Lower leg skin (tissue), 3 donors: ENCODE data around the gene MPL.

Experiments used
- POLR2A ChIP-seq, 2 donors: fragments of 450-650 bp; IDR thresholded peaks; one replicate each; pipeline ENCODE4 v1.6.1; 2016 to 2017; ENCODE audit warnings: antibody characterized with exemption in 2 of 2, mild to moderate bottlenecking in 1 of 2, moderate library complexity in 1 of 2
- TF ChIP-seq, protein P1 (sequence below), 3 donors: fragments of 450-650 bp; IDR thresholded peaks; one replicate each; pipeline ENCODE4 v1.5.1; 2016; ENCODE audit warnings: antibody characterized with exemption in 3 of 3, mild to moderate bottlenecking in 3 of 3, moderate library complexity in 2 of 3

DNA sequence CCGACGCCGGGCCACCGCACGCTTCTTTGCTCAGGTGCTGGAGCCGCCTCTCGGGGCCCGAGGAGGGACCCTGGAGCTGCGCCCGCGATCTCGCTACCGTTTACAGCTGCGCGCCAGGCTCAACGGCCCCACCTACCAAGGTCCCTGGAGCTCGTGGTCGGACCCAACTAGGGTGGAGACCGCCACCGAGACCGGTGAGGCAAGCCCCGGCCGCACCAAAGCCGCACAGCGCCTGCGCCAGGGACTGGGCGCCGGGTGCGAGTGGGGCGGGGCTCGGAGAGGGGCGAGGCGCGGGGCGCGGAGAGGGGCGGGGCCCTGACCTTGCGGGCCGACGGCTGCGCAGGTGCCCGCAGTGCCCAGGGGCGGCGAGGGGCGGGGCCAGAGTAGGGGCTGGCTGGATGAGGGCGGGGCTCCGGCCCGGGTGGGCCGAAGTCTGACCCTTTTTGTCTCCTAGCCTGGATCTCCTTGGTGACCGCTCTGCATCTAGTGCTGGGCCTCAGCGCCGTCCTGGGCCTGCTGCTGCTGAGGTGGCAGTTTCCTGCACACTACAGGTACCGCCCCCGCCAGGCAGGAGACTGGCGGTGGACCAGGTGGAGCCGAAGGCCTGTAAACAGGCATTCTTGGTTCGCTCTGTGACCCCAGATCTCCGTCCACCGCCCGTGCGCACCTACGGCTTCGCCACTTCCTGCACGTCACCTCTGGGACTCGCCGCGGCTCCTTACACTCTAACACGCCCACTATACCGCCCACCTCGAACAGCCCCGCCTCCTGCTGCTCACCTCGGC is 11.4 kb downstream of the MPL start:
- TF ChIP-seq, protein P1, sequence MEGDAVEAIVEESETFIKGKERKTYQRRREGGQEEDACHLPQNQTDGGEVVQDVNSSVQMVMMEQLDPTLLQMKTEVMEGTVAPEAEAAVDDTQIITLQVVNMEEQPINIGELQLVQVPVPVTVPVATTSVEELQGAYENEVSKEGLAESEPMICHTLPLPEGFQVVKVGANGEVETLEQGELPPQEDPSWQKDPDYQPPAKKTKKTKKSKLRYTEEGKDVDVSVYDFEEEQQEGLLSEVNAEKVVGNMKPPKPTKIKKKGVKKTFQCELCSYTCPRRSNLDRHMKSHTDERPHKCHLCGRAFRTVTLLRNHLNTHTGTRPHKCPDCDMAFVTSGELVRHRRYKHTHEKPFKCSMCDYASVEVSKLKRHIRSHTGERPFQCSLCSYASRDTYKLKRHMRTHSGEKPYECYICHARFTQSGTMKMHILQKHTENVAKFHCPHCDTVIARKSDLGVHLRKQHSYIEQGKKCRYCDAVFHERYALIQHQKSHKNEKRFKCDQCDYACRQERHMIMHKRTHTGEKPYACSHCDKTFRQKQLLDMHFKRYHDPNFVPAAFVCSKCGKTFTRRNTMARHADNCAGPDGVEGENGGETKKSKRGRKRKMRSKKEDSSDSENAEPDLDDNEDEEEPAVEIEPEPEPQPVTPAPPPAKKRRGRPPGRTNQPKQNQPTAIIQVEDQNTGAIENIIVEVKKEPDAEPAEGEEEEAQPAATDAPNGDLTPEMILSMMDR (IDR thresholded peaks at IDR 0.05) = no peak
- no peak for TF ChIP-seq POLR2A (IDR thresholded peaks at IDR 0.05)
